Measurements from ENCODE around the gene TMEM134.
"Not testable (repeated sequence)": the region's sequence is repeated elsewhere in the genome, so short reads cannot be mapped to it uniquely, and the experiment has no call there.

Gene TMEM134

DNA sequence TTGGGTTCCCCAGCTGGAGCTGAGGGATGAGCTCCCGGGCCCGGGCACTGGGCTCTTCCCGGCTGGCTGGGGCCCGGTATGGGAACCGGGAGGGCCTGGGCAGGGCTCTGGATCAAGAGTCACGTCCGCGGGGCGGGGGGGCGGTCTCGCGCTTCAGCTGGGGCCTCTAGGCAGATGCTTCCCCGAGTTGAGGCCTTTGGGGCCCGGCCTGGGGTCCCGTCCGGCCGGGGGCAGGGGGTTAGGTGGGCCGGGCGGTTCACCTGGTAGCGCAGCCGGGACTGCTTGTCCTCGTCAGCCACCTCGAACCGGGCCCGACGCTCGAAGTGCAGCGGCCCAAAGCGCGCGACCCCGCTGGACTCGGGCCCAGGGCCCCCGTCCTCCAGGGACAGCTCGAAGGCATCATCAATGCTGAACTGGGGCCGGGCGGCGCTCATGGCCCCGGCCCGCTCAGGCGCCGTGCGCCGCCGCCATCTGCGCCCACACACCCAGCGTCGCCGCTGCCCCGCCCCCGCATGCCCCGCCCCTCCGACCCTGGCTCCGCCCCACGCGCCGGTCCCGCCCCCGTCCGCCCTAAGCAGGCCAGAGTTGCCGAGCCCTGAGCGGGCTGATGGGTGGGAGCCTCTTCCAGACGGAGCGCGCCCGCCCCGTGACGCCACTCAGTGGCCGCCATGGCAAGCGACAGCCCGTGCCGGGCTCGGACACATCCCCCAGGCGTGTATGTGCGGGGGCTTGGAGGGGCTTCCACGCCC, at the start of gene TMEM134:
Gene TMEM134 (minus strand): TSS at position 493 of the 749 bp plus-strand sequence. CDS start 59 bp downstream, at position 434.
- DNase-seq = peak; percentile 96

GRCh38 chr11:67517784-67518552, 48.9 kb upstream of the TMEM134 start:
- no peak for DNase-seq

- no peak for DNase-seq
Measured at GRCh38 chr11:67516806-67517205, 47.8 kb upstream of the TMEM134 start.

GRCh38 chr11:67514116-67514515, 45.1 kb upstream of the TMEM134 start:
- DNase-seq = no peak

DNA sequence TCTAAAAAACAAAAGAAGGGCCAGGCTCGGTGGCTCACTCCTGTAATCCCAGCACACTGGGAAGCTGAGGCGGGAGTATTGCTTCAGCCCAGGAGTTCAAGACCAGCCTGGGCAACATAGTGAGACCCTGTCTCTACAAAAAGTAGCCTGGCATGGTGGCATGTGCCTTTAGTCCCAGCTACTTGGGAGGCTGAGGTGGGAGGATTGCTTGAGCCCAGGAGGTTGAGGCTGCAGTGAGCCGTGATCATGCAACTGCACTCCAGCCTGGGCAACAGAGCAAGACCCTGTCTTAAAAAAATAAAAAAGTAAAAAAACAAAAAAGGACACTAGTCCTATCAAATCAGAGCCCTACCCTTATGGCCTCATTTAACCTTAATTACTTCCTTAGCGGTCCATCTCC, 42.5 kb upstream of the TMEM134 start:
- DNase-seq = not testable (repeated sequence)

DNA sequence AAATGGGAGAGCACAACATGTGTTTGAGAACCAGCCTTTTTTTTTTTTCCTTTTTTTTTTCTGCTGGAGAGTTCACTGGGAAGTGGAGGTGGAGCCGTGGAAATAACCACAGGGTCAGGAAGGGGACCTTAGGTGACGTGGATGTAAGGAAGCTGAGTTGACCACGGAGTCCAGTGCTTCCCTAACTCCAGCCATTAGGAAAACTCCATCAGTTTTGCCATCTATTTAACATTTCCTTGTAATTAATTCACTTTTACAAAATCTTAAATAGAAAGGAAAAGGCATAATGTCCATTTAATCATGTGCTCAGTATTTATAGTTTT, 40.9 kb upstream of the TMEM134 start:
- no peak for DNase-seq

GRCh38 chr11:67508486-67509121, 39.6 kb upstream of the TMEM134 start:
- peak; percentile 97 for DNase-seq

GRCh38 chr11:67507864-67508485, 38.9 kb upstream of the TMEM134 start, which contains the start of gene CDK2AP2:
Gene CDK2AP2 (minus strand): TSS chr11:67508162. CDS start chr11:67508082, 80 bp downstream.
- DNase-seq = peak; percentile 100

DNA sequence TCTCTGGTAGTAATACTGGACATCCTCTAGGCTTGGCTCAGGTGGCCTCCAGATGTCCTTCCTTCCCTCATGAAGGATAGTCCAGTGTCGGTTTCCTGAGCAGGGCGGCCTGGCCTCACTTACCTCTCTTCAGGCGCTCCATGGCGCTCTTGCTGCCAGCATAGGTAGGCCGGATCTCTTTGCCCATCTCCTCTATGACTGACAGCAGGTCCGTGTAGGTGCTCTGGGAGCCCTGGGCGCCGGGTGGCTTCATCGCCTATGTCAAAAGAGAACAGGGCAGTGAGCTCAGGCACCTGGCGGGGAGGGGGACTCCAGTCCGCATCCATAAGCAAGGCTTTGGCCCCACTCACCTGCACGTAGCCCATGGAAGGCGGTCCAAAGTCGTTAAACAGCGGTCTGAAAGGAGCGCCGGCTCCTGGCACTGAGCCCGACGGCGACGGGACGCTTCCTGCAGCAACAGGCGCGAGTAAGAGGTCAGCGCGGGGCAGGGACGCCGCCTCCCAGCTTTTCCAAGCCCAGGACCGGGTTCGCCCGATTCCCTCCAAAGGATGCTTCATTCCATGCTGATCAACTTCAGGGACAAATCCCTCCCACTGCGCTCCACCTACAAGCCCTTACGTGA, 38.3 kb upstream of the TMEM134 start:
- no peak for DNase-seq

DNA sequence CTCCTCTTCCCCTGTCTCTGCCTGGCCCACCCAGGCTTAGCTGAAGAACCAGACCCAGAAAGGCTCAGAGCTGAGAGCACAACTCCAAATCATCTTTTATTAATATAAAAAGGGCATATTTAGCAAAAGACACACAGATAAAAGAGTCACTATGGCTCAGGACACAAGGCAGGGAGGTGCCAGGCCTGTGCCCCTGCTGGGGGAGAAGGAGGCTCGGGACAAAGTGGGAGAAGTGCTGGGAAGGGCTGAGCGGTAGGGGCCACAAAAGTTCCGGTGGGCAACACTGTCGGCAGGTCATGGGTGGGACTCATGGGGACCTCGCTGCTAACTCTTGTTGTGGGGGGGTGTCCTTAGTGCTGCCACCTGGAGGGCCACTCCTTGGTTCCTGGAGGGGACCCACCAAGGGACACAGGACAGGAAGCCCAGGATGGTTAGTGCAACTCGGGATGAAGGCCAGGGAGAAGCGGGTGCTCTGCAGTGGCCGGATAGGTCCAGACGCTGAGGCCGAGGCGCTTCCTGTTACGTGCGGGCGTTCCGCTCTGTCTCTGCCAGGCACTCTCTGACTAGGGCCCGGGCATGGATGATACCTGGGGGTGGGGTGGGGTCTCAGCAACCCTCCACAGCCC, 37.5 kb upstream of the TMEM134 start:
- DNase-seq = no peak

- peak; percentile 92 for DNase-seq
Measured at GRCh38 chr11:67505605-67506396, 36.8 kb upstream of the TMEM134 start.

- peak; percentile 87 for DNase-seq
Measured at GRCh38 chr11:67504950-67505581, 36.0 kb upstream of the TMEM134 start, which contains the start of gene PITPNM1. Gene PITPNM1 (minus strand): TSS chr11:67505363. CDS start chr11:67504180, 1,183 bp downstream.

DNA sequence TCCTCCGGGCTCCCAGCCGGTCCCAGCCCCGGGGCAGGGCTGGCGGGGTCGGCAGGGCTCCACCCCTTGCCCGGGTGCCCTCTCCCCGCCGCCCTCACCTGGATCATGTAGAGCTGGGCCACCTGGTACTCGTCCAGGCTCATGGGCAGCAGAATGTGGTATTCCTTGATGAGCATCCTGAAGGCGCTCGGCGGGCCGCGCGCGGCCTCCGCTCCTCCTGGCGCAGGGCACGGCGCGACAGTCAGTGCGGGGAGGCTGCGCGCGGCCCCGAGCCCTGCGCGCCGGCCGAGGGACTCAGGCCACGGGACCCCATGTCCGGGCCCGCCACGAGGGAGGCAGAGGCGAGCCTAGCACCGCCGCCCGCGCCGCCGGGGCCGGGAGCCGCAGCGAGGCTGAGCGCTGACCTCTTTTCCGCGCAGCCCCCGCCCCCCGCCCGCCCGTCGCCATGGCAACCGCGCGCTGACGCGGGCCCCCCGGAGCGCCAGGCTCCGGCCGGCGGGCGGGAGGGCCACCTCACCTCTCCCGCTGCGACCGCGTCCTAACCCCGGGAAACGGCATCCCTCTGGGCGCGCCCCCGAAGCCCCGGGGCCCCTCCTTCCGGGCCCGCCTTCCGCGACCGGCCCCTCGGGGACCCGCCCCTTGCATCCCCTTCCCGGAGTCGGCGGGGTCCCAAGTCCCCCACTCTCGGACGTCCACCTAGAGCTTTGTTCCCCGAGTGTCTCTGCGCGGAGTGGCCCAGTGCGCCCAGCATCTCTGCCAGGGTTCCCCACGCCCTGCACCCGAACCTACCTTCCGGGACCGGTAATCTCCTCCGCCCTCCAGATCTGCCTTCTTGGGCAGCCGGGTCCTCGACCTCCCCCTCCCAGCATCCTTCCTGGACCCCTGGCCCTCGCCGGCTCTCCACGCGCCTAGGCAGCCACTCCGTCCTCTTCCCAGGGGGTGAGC, 35.2 kb upstream of the TMEM134 start:
- DNase-seq = no peak

DNA sequence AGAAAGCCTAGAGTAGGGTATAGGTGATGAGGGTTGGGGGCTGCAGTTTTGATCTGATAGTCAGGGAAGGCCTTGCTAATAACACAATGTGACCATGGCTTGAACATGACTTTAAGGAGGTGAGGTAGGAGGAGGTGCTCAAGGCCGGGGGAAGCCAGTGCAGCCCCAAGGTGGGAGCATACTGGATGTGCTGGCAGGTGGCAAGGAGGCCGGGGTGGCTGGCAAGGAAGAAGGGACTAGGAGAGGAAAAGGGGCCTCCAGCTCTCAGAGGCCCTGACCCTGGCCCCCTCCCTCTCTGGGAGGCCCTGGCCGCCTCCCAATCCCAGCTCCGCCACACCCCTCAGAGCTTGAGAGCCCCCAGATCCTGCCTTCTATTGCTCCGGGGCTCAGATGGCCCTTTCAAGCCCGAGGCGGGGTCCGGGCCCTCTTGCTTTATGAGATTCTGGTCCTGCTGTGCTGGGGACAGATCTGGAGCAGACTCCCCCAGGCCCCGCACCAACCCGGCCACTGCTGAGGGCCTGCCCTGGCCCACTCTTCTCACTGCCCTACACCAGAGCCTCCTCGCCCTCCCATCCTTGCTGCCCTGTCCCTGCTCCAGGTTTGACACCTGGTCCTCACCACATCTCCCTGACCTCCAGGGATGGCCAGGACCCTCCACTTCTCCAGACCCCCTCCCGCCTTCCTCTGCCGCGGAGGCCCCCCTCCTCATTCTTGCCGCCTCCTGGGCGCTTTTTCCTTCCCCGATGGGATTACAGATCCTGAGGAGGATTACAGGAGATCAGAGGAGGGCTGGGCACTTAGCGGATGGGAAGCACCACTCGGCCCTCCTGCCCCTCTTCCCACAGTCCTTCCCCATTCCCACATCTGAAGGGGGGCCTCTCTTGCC, 34.3 kb upstream of the TMEM134 start:
- DNase-seq = no peak

GRCh38 chr11:67502328-67502979, 33.4 kb upstream of the TMEM134 start:
- no peak for DNase-seq

DNA sequence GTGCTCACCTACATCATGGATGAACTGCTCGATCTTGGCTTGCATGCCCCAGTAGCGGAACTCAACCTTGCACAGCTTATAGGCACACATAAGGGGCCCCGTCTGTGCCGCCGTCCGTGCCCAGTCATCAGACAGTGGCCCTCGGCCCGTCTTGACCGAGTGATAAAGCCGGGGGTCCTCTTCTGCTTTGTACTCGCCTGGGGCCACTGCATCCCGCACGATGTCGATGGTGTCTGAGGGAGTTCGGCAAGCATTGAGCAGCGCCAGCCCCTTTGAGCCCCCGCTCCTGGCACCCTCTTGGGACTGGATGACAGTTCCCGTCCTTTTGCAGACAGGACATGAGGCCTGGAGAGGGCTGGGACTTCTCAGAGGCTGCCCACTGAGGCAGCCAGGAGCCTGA, 32.8 kb upstream of the TMEM134 start:
- no peak for DNase-seq

DNA sequence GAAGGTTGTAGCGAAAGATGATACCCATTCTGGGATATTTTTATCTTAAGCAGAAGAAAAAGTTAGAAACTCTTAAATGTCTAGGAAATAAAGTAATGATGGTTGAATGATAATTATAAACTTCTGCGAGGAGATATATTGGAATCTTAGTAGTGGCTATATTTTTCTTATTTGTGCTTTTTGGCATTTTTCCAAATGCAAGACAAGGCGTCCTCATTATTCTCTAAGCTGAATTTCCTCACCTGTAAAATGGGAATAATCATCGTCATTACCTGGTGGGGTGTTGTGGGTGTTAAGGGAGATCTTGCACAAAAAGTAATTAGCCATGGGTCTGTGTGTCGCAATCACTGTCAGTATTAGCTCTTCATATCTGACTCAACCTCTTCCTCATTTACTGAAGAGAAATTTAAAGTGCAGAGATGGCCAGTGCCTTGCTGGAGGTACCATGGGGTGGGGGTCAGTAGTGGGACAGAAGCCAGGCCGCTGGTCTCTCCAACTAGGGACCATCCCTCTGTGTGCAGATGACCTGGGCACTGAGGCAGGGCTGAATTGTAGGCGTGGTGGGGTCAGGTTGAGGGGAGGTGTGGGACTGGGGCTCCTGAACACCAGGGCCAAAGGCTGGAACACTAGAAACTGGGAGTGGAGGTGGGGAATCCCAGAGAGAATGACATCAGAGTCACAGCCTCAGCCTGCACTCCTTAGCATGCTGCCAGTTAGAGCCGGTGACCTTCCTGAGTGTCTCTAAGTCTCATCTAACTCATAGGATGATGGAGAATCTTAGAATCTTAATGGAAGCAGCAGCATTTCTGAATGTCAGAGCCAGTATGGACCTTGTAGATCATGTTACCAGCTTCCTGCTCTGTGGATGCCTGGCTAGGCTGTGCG, 32.0 kb upstream of the TMEM134 start:
- DNase-seq = no peak
